Panc1 (cell line): ENCODE measurements around the gene DDX1.

ENCODE experiments used
- CTCF ChIP-seq: fragments of 450-650 bp; IDR thresholded peaks from 2 replicates; pipeline ENCODE4 v1.5.1; 2017; ENCODE audit warnings: mild to moderate bottlenecking
- REST ChIP-seq, 2 experiments: IDR thresholded peaks; 2 replicates each; pipeline ENCODE4 v1.6.1; 2011 to 2012; ENCODE audit warnings: low read depth in 2 of 2, control low read depth in 1 of 2, low read length in 1 of 2, mild to moderate bottlenecking in 1 of 2, moderate library complexity in 1 of 2; ENCODE audit not compliant: insufficient read depth in 1 of 2

- no peak for TF ChIP-seq CTCF
- no peak for TF ChIP-seq REST (IDR thresholded peaks at IDR 0.05; ENCODE audit: insufficient read depth in 1 of 2, low read depth in 2 of 2, low read length in 1 of 2)
These were observed 85.6 kb downstream of the DDX1 start for GRCh38 chr2:15677141-15677843.
